ENCODE data around the gene HNF1B.

Gene HNF1B

DNA sequence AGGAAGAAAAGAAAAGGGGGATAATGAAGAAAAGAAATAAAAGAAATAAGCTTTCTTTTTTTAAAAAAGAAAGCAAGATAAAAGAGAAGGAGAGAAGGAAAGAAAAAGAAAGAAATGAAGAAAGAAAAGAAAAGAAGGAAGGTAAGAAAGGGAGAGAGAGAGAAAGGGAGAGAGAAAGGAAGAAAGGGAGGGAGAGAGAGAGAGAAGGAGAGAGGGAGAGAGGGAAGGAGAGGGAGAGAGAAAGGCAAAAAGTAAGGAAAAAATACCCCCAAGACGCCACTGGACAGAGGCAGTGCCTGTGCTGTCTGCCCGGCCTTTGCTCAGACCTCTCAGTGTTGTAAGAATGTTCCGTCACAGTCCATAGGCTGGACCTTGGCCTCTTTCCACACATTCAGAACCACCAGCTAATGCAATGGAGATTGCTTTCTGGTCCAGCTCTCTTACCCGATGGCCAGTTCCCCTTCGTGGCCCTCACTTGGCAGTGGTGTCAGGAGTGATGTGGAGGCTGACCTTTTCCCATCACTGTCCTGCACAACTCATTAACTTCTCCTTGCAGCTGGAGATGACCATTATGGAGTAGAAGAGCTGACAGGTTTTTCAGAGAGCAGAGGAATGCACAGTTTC, 14.3 kb upstream of the HNF1B start:
- FAIRE-seq, result no peak

- FAIRE-seq, result no peak
Measured at GRCh38 chr17:37756051-37756450, 11.2 kb upstream of the HNF1B start.

DNA sequence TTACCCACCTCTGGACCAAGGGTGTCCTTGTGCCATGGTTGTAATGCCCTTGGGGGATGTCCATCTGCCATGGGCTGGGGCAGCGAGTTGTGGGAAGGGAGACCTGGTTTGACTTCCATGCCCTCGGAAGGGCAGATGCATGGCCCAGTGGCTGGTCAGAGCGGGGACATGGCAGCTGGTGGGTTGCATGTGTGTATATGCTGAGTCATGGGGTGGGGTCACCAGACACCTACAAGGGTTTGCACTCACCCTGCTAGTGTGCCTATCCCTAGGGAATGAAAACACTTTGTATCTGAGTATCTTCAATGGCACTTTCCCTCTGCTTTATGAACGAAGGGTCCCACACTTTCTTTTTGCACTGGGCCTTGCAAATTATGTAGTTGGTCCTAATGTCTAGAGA, 10.6 kb upstream of the HNF1B start:
- no peak for FAIRE-seq

- no peak for FAIRE-seq
Measured at GRCh38 chr17:37754363-37754762, 9.5 kb upstream of the HNF1B start.

- no peak for FAIRE-seq
Measured at GRCh38 chr17:37752482-37752881, 7.6 kb upstream of the HNF1B start.

DNA sequence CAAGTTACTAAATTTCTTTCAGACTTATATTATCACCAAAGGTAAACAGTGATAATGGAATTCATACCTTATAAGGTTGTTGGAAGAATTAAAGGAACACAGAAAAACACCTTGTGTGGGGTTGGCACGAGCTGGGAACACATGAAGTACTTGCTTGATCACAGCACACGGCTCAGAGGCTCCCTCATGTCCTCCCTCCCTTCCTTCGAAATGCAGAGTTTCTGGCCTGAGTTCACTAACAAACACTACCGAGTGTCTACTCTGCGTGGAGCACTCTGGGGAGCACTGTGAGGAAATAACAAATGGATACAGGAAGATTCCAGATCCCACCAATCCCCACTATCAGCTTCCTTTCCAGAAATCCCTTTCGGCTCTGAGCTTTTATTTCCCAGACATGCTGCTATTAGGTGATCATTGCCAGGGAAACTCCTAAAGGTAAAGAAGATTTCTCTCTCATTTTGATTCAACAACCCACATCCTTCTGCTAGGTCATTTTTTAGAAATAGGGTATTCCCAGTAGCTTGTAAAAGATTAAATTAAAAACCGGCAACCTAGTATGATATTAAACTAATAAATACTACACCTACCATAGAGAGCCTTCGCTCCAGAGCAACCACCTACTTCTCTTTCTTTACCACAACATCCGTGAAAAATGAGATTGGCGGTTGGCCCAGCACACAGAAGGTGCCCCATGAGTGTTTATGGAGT, 6.1 kb upstream of the HNF1B start:
- no peak for FAIRE-seq

- no peak for FAIRE-seq
Measured at GRCh38 chr17:37750292-37750691, 5.4 kb upstream of the HNF1B start.

GRCh38 chr17:37747222-37747621, 2.4 kb upstream of the HNF1B start:
- FAIRE-seq, result no peak

DNA sequence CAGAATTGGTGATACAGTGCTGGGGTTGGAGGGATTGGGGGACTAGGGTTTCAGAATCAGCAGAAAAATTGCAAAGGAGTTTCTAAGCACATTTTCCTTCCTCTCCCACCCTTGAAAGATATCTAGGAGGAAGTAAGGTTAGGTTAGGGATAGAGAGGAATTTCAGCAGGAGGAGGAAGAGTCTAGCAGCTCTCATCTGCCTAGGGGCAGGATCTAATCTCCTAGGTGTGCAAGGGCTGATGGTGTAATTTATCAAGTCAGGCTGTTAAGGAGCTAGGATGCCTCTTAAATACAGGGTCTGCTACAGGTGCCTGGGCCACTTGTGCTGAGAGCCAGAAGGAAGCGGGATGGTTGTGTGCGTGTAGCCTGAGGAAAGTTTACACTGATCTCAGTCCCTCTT, 1.8 kb upstream of the HNF1B start:
- FAIRE-seq, result no peak

GRCh38 chr17:37745801-37746426, 1.1 kb upstream of the HNF1B start:
- no peak for FAIRE-seq

DNA sequence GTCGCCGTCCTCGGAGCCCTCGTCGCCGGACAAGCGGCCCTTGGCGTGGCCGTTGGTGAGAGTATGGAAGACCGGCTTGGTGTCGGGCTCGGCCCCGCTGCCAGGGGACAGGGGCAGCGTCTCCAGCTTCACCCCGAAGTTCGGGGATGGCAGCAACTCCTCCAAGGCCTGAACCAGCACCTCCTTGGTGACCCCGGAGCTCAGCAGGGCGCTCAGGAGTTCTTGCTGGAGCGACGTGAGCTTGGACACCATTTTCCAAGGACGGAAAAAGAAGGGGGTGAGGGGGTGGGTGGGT, 279 bp downstream of the HNF1B start:
- no peak for FAIRE-seq

- FAIRE-seq, result no peak
Measured at GRCh38 chr17:37743875-37744632, 805 bp downstream of the HNF1B start.

- FAIRE-seq, result no peak
Measured at GRCh38 chr17:37743612-37743874, 1.3 kb downstream of the HNF1B start.

DNA sequence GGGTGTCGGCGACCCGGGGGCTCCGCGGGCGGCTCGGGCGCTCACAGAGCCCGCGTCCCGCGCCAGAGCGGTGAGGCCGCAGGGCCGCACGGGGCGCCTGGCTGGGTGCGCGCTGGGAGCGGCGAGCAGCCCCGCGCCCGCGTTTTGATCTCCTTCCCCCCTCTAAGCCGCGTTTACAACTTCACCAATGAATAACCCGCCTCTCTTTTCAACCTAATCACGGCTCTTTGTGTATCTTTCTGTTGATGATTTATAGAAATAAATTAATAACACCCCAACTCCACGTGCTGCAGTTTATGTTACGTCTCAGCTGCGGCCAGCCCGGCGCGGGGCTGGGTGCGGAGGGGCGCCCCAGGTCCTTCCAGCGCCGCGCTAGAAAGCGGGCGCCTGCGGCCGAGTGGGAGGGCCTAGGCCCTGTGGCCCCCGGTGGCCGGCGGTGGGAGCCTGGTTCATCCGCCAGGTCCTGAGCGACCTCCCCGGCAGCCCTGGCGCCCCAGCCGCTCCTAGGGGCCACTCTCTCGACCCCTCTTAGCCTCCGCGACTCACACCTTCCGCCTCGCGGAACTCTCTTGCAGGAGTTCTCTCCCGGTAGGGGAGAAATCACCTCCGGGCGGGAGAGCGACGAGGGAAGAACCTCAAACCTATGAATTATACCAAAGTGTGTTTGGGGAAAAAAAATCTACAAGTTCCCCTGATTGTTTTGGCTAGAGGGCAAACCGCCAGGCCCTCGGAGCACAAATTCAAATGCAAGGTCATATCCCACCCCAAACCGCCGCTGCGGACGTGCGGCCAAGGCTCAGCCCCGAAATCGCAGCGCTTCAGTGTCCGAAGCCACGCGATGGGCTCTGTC, 1.9 kb downstream of the HNF1B start:
- no peak for FAIRE-seq

- FAIRE-seq, result no peak
Measured at GRCh38 chr17:37742116-37742761, 2.6 kb downstream of the HNF1B start.

GRCh38 chr17:37741341-37742115, 3.3 kb downstream of the HNF1B start:
- FAIRE-seq, result no peak

DNA sequence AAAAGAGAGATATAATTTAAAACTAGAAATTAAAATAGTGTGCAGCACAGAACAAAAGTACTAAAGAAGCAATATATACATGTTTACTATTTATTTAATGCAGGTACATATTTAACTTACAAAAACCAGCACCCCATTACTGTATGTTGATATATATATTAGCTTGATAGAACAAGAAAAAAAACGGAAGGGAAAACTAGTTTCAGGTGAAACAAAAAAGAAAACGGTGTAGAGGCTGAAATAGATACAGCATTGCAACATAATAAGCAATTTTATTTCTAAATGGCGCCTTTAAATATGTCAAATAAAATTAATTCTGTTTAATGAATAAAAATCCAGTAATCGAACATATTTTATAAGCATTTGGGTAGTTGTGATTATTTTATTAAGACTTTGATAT, 3.9 kb downstream of the HNF1B start:
- FAIRE-seq, result no peak

- FAIRE-seq, result no peak
Measured at GRCh38 chr17:37737971-37738370, 6.9 kb downstream of the HNF1B start.

DNA sequence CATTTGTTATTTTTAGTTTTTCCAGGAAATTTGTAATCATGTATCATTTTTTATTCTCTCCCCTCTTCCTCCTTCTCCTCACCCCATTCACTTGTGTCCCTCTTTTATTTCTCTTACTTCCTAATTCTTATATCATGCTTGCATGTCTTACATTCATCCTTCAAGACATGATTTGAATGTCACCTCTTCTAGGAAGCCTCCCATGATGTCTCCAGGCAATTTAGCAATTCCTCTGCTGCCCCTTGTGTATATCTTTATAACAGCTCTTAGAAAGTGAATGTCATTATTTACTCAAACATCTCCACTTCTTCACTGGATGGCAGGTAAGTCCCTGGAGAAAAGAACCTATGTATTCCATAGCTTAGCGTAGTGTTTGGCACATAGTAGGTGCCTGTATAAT, 7.8 kb downstream of the HNF1B start:
- no peak for FAIRE-seq

DNA sequence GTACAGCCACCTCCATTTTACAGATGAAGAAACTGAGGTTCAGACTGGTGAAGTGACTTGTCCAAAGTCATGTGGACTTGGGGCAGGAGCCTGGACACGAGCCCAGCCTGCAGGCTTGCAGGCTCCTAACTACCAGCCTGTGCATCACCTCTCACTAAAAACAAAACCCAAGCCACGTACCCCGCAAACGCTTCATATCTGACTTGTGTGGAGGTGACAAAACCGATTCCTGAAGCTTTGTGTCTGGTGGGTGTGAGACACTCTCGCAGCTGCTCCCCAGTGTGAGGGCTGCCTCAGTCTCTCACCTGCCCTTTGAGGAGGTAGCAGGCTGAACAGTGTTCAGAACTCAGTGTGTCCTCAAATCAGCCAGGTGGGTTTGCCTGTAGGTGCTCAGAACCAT, 8.4 kb downstream of the HNF1B start:
- FAIRE-seq, result no peak

GRCh38 chr17:37735165-37735564, 9.7 kb downstream of the HNF1B start:
- no peak for FAIRE-seq

DNA sequence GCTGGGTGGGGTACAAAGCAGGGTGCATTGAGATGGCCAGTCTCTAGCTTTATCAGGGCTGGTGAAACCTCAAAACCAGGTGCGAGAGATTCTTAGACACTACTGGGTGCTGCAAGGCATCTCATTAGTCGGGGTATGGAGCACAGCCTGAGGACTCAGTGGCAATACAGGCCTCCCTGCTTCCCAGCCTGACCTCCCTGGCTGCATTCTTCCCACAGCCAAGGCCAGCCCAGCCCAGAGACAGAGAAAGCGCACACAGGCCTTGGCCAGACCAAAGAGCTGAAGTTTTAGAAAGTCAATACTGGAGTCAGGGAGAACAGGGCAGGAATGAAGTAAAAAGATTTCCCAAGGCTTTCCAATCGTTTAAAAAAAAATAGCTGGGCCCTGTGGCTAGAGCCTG, 12.5 kb downstream of the HNF1B start:
- no peak for FAIRE-seq
